COR-L47 (cell line): ENCODE data around the gene ITPR2.

Experiments
- DNase-seq: peaks from one replicate; lab custom pipeline; 2025; lab: John Stamatoyannopoulos, UW

Gene ITPR2

DNA sequence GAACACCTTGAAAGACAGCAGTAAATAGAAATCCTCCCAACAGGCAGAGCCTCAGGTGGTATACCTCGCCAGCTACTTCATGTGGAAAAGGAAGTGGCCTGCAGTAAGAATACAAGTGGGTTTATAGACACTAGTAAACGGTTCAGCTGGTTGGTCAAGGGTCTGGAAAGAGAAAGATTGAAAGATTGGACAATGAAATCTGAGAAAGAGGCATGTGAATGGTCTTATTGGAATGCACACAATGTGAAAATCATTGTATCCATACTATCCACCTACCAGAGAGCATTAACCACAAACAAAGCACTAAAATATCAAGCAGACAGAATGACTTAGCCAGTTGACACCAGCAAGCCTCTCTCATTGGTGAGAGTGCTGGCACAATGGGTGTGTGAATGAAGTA lies 539.4 kb downstream of the ITPR2 start:
- no peak for DNase-seq

DNA sequence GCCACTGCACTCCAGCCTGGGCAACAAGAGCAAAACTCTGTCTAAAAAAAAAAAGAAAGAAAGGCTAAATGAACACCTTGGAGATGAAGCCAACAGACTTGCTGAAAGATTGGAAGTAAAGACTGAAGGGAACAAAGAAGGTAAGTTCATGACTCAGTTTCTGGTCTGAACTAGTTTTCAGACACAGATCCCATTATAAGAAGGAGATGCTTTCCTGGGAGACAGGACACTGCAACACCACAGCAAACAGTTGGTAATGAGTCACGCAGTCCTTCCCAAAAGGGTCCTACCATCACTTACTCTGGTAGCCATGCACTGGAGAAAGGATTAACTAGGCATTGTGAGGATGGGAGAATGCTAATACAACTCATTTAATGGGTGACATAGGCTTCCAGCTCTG lies 540.4 kb downstream of the ITPR2 start:
- no peak for DNase-seq

DNA sequence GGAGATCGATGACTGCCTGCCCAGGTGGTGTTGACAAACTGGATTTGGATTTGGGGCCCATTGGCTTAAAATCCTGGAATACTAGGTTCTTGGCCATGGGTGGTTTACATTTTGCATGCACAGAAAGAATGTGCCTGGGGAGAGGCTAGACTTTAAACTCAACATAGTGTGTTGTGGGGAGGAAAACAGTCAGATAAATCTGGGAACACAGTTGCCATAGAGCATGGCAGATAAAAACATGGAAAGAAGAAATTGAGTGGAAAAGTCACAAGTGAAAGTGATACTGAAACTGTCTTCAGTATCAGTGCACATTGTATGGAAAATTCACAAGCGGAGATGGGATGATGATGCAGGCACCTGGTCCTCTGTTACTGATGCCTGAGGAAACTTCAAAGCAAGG lies 542.4 kb downstream of the ITPR2 start:
- no peak for DNase-seq

DNA sequence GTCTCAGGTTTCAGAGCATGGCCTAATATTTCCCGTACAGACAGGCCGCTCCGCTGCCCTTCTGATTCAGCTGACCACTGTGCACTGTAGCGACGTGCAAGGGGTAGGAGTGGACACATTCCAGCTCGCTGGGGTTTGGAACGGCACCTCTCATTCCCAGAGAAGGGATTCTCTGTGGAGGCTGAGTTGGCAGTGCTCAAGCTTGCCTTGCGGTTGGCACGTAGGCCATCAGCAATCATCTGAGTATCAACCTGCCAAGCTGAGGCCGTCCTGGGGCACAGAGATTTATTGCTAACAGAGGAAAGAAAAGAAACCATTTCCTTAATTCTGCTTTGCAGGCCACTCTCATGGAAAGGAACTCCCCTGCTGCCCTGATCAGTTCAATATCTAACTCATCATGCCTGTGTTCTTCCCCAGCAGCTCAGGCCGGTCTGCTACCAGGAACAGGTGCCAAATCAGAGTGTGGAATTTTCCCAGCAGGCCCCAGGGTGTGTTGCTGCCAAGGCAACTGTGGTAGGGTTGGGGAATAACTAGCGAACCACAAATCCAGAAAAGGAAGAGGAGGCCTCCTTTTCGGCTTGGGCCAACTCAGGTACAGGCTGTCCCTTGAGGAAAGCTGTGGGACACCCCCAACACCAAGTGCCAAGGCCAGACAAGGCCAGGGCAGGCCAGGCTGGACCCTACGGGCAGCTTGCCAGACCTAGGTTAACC lies 545.2 kb downstream of the ITPR2 start:
- DNase-seq: no peak
